ENCODE data around the gene THTPA. TPM values are rescaled to one million over a fixed set of nuclear protein-coding genes. Genes with fewer than 3 reads are reported as not detected.

The THTPA gene
- total and polyA plus RNA-seq, 2 of the 13 experiments (the other 11 are each of a cell fraction or from before 2014, with no cell fraction given), result 7.4 to 8.7 TPM

- TF ChIP-seq ZNF652 (CRISPR knock-in tag; IDR thresholded peaks at IDR 0.05; ENCODE audit: borderline replicate concordance, low read depth) (peak; percentile 81; the same call in 1 of the 2 replicates), THAP7 (CRISPR knock-in tag; IDR thresholded peaks at IDR 0.05) (no peak), SALL1 (CRISPR knock-in tag; IDR thresholded peaks at IDR 0.05) (peak; percentile 99), STAG1 (CRISPR knock-in tag; IDR thresholded peaks at IDR 0.05) (peak; percentile 100), ZNF234 (CRISPR knock-in tag; conservative IDR thresholded peaks at IDR 0.05) (no peak), KDM2A (CRISPR knock-in tag; IDR thresholded peaks at IDR 0.05; ENCODE audit: borderline replicate concordance, low read depth) (peak; percentile 97), SAFB2 (CRISPR knock-in tag; IDR thresholded peaks at IDR 0.05; ENCODE audit: borderline replicate concordance, low read depth) (peak; percentile 96), ZSCAN25 (CRISPR knock-in tag; IDR thresholded peaks at IDR 0.05) (peak; percentile 77; the same call in 1 of the 2 replicates), GFI1 (CRISPR knock-in tag; IDR thresholded peaks at IDR 0.05; ENCODE audit: borderline replicate concordance) (peak; percentile 79; the same call in 1 of the 2 replicates), ZNF777 (CRISPR knock-in tag; IDR thresholded peaks at IDR 0.05) (peak; percentile 59), CAMTA2 (CRISPR knock-in tag; IDR thresholded peaks at IDR 0.05; ENCODE audit: borderline replicate concordance) (peak; percentile 73; the same call in 1 of the 2 replicates), ZNF709 (CRISPR knock-in tag; IDR thresholded peaks at IDR 0.05) (peak; percentile 82), SSRP1 (CRISPR knock-in tag; IDR thresholded peaks at IDR 0.05) (peak; percentile 97), MAFF (IDR thresholded peaks at IDR 0.05; ENCODE audit: low read depth, low read length) (peak; percentile 25; the same call in 1 of the 2 replicates), MTF1 (CRISPR knock-in tag; IDR thresholded peaks at IDR 0.05) (no peak), PRMT3 (CRISPR knock-in tag; IDR thresholded peaks at IDR 0.05; ENCODE audit: borderline replicate concordance, low read depth) (no peak), ZNF792 (CRISPR knock-in tag; IDR thresholded peaks at IDR 0.05) (peak; percentile 99), ZNF12 (CRISPR knock-in tag; IDR thresholded peaks at IDR 0.05) (peak; percentile 90), SETDB1 (CRISPR knock-in tag; IDR thresholded peaks at IDR 0.05; ENCODE audit: borderline replicate concordance) (no peak), SIN3B (IDR thresholded peaks at IDR 0.05; ENCODE audit: low read length) (peak; percentile 78; the same call in 1 of the 2 replicates), FOXC1 (CRISPR knock-in tag; IDR thresholded peaks at IDR 0.05; ENCODE audit: borderline replicate concordance) (peak; percentile 99)
- TF ChIP-seq, protein P1, sequence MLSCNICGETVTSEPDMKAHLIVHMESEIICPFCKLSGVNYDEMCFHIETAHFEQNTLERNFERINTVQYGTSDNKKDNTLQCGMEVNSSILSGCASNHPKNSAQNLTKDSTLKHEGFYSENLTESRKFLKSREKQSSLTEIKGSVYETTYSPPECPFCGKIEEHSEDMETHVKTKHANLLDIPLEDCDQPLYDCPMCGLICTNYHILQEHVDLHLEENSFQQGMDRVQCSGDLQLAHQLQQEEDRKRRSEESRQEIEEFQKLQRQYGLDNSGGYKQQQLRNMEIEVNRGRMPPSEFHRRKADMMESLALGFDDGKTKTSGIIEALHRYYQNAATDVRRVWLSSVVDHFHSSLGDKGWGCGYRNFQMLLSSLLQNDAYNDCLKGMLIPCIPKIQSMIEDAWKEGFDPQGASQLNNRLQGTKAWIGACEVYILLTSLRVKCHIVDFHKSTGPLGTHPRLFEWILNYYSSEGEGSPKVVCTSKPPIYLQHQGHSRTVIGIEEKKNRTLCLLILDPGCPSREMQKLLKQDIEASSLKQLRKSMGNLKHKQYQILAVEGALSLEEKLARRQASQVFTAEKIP (CRISPR knock-in tag; IDR thresholded peaks at IDR 0.05; ENCODE audit: borderline replicate concordance), result no peak
- TF ChIP-seq, protein P2, sequence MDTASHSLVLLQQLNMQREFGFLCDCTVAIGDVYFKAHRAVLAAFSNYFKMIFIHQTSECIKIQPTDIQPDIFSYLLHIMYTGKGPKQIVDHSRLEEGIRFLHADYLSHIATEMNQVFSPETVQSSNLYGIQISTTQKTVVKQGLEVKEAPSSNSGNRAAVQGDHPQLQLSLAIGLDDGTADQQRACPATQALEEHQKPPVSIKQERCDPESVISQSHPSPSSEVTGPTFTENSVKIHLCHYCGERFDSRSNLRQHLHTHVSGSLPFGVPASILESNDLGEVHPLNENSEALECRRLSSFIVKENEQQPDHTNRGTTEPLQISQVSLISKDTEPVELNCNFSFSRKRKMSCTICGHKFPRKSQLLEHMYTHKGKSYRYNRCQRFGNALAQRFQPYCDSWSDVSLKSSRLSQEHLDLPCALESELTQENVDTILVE (CRISPR knock-in tag; IDR thresholded peaks at IDR 0.05), result peak; percentile 97
These were observed 33.0 kb downstream of the THTPA start (continued) for GRCh38 chr14:23588884-23589598.

Measured in HepG2 (cell line).